GM18507 (cell line): ENCODE results near the gene MTUS2.
"Not testable (repeated sequence)": the region's sequence is repeated elsewhere in the genome, so short reads cannot be mapped to it uniquely, and the experiment has no call there.

Experiments used
- DNase-seq: peaks from one replicate; pipeline ENCODE4 v3.0.0; 2011; ENCODE audit warnings: low read depth; ENCODE audit not compliant: insufficient read length; ENCODE audit errors: extremely low spot score
- FAIRE-seq: peaks from 2 replicates; lab custom pipeline; 2011; peaks lifted over from hg19 to GRCh38; lab: Jason Lieb, UNC

The MTUS2 gene

GRCh38 chr13:28953714-28954418, 133.7 kb downstream of the MTUS2 start:
- FAIRE-seq = no peak
- DNase-seq = no peak

GRCh38 chr13:28954419-28954725, 134.2 kb downstream of the MTUS2 start:
- FAIRE-seq (no peak), DNase-seq (no peak)

GRCh38 chr13:28954810-28955209, 134.7 kb downstream of the MTUS2 start:
- DNase-seq = no peak
- FAIRE-seq = no peak

GRCh38 chr13:28955264-28955966, 135.3 kb downstream of the MTUS2 start:
- FAIRE-seq = no peak

GRCh38 chr13:28958018-28958417, 137.9 kb downstream of the MTUS2 start:
- DNase-seq (no peak), FAIRE-seq (no peak)

More at GRCh38 chr13:28955264-28955966, 135.3 kb downstream of the MTUS2 start:
- no peak for DNase-seq

- DNase-seq = no peak
- no peak for FAIRE-seq
Observed at GRCh38 chr13:28958441-28958840, 138.3 kb downstream of the MTUS2 start.

GRCh38 chr13:28964052-28964451, 143.9 kb downstream of the MTUS2 start:
- DNase-seq = no peak
- FAIRE-seq = no peak

- DNase-seq (no peak), FAIRE-seq (no peak)
Observed at GRCh38 chr13:28964803-28965202, 144.7 kb downstream of the MTUS2 start.

- FAIRE-seq = no peak
- no peak for DNase-seq
Observed at GRCh38 chr13:28967029-28967915, 147.1 kb downstream of the MTUS2 start.

GRCh38 chr13:28976195-28976594, 156.1 kb downstream of the MTUS2 start:
- FAIRE-seq (no peak), DNase-seq (no peak)

- FAIRE-seq (no peak), DNase-seq (no peak)
Observed at GRCh38 chr13:28976636-28977035, 156.5 kb downstream of the MTUS2 start.

- DNase-seq (no peak), FAIRE-seq (no peak)
Observed at GRCh38 chr13:28978574-28978973, 158.4 kb downstream of the MTUS2 start.

- DNase-seq (no peak), FAIRE-seq (no peak)
Observed at GRCh38 chr13:28981530-28981929, 161.4 kb downstream of the MTUS2 start.

GRCh38 chr13:28983641-28984040, 163.5 kb downstream of the MTUS2 start:
- FAIRE-seq = no peak

GRCh38 chr13:28984326-28984725, 164.2 kb downstream of the MTUS2 start:
- no peak for DNase-seq
- no peak for FAIRE-seq

More at GRCh38 chr13:28983641-28984040, 163.5 kb downstream of the MTUS2 start:
- DNase-seq = no peak

GRCh38 chr13:28984825-28985224, 164.7 kb downstream of the MTUS2 start:
- DNase-seq (no peak), FAIRE-seq (no peak)

GRCh38 chr13:28990378-28990777, 170.2 kb downstream of the MTUS2 start:
- not testable (repeated sequence) for DNase-seq, FAIRE-seq

GRCh38 chr13:28991764-28992163, 171.6 kb downstream of the MTUS2 start:
- FAIRE-seq (no peak), DNase-seq (no peak)

GRCh38 chr13:29000826-29001225, 180.7 kb downstream of the MTUS2 start:
- no peak for DNase-seq
- no peak for FAIRE-seq

GRCh38 chr13:29005035-29005762, 185.1 kb downstream of the MTUS2 start:
- DNase-seq (no peak), FAIRE-seq (no peak)
